NCI-H1092 treated with DMSO at 0.1 percent for 48 hours (cell line): ENCODE measurements around the gene UBE2J1.
"Not testable (repeated sequence)": the region's sequence is repeated elsewhere in the genome, so short reads cannot be mapped to it uniquely, and the experiment has no call there.

Experiments used
- DNase-seq: peaks from one replicate; lab custom pipeline; 2025; lab: John Stamatoyannopoulos, UW

The UBE2J1 gene, protein sequence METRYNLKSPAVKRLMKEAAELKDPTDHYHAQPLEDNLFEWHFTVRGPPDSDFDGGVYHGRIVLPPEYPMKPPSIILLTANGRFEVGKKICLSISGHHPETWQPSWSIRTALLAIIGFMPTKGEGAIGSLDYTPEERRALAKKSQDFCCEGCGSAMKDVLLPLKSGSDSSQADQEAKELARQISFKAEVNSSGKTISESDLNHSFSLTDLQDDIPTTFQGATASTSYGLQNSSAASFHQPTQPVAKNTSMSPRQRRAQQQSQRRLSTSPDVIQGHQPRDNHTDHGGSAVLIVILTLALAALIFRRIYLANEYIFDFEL

DNA sequence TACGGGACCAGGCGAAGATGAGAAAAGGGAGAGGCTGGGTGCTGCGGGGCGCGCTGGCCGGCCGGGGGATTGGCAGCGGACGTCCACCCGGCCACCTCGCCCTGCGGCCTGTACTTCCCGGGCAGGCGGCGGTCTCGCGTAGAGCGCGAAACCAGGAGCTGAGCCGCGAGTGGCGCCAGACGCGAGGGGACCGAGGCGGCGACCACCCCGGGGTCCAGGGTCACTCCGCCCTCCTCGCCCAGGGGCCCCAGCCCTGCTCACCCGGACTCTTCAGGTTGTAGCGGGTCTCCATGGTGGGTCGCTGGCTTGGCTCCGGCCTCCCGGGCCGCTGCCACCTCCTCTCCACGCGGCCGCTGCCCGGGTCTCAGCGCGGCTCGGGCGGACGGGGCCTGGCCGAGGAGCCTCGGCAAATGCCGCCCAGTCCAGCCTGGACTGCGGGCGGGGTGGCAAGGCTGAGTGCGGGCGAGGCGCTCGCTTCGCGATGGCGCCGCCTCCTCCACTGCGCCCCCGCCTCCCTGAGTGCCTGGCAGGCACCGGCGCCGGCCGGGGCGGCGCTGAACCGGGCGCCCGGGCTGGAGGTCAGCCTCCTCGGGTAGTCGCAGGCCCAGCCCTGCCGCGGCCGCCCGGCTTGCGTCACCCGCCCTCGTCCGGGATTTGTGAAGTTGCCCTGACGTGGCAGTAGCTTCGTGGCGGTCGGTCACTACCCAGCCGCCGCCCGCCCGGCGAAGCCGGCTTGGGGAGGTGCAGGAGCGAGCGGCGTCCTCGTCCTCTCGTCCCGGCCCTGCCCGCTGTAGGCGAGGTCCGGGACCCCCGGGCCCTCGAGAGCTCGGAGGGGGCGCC lies at the start of gene UBE2J1:
UBE2J1 (minus strand) TSS at position 445 of the 840 bp plus-strand sequence; CDS start at position 292, 153 bp downstream.
- peak; percentile 63 for DNase-seq

DNA sequence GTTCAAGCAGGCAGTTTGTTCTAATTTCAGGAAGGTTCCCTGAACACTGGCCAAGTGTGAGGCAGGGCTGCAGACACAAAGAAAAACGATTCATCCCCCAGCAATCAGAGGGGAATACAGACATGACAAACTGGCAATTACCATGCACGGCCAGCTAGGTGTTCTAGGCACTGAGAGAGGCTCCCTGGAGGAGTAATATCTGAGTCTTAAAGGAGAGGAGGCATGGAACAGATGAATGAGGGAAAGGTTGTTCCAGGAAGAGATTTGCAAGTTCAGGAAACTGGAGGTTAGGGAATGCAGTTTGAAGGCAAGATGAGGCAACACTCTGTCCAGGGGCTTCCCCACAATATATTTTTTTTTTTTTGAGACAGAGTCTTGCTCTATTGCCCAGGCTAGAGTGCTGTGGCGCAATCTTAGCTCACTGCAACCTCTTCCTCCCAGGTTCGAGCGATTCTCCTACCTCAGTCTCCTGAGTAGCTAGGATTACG lies 48.4 kb upstream of the UBE2J1 start:
- peak; percentile 13 for DNase-seq

DNA sequence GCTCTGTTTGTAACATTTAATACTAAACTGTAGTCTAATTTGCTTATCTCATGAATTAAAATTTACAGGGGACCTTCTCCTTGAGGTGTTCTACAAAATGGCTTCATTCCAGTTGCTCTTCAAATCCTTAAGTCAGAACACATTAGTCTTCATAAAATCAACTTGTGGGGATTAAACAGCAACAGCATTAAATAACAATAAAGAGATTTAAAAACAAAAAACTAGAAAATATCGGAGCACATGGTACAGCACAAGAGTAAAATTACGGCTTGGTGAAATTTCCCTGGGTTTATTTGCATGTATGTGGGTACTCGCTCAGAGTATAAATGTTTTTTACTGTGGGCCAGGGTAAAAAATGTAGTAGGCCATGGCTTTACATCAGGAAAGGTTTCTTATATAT lies 47.5 kb upstream of the UBE2J1 start:
- no peak for DNase-seq

DNA sequence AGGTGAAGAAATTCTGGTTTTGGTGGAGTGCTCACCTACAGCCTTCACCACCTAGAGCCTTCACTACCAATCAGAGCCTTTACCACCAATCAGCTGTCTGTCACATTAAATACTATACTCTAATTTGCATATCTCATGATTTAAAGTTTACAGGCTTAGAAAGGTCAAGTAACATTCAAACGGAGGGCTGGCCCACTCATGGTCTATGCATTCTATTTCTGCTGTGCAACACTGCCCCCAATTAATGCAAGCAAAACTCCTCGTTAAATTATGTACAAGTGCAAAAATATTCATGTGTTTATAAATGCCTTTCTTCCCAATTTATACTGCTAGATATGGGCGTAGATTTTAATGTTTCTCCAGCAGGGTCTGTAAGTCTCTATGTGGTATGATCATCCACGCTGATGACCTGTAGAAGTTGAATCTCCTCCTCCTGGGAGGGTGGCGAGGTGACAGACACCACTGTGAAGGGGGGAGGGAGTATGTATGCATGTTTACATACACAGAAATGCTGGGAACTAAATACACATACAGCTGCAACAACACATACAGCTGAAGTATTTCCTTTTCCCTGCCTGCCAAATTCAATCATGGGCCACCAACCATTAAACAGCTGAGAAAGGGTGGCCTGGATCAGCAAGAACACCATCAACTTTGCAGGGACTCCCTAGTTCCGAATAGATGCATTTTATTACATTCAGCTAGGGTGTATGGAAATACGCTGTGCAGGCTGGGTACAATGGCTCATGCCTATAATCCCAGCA lies 46.4 kb upstream of the UBE2J1 start:
- DNase-seq, result no peak

DNA sequence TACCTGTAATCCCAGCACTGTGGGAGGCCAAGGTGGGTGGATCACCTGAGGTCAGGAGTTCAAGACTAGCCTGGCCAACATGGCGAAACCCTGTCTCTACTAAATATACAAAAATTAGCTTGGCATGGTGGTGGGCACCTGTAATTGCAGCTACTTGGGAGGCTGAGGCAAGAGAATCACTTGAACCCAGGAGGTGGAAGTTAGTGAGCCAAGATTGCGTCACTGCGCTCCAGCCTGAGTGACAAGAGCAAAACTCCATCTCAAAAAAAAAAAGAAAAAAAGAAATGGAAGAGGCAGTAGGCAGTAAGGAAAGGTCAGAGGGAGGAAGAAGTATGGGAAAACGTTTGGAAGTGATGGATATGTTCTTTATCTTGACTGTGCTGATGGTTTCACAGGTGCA lies 45.4 kb upstream of the UBE2J1 start:
- DNase-seq, result not testable (repeated sequence)

DNA sequence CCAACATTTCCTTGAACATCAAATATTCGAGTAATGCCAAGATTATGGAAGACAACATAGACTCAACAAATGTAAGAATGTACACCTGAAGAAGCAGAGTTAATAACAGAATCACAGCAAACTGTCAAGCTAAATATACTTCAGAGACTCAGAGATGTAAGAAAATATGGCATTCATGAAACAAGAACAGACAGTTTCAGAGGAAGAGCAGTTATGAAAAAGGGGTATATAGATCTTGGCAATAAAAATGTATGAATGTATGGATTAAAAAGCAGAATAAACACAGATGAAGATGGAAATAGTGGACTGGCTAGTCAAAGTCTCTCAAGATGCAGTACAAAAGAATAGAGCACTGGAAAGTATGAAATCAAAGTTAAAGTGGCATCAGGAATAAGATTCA lies 41.1 kb upstream of the UBE2J1 start:
- DNase-seq, result no peak

DNA sequence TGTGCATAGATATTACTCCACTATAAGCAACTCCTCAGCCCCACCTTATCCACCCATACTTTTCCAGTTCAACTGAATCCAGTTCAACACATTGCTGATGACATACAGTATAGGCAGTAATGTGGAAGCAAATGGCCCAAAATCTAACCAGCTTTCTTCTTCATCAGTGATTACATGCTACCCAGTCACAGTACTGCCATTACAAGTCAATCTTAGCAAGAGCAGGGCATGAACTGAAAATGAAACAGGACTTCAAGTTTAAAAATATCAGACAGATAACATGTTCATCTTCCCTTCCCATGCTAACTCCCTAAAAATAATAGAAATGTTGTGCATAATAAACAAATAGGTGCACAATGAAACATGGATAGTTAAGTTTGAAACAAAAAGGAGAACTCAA lies 40.3 kb upstream of the UBE2J1 start:
- no peak for DNase-seq

DNA sequence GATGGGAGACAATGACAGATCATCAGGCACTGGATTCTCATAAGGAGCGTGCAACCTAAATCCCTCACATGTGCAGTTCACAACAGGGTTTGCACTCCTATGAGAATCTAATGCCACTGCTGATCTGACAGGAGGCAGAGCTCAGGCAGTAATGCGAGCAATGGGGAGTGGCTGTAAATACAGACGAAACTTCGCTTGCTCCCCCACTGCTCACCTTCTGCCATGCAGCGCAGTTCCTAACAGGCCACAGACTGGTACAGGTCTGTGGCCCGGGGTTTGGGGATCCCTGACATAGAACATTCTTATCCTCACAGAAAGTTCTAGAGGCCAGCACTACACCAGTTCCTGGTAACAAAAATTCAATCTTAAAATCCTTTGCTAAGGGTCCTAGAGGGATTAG lies 36.3 kb upstream of the UBE2J1 start:
- no peak for DNase-seq

DNA sequence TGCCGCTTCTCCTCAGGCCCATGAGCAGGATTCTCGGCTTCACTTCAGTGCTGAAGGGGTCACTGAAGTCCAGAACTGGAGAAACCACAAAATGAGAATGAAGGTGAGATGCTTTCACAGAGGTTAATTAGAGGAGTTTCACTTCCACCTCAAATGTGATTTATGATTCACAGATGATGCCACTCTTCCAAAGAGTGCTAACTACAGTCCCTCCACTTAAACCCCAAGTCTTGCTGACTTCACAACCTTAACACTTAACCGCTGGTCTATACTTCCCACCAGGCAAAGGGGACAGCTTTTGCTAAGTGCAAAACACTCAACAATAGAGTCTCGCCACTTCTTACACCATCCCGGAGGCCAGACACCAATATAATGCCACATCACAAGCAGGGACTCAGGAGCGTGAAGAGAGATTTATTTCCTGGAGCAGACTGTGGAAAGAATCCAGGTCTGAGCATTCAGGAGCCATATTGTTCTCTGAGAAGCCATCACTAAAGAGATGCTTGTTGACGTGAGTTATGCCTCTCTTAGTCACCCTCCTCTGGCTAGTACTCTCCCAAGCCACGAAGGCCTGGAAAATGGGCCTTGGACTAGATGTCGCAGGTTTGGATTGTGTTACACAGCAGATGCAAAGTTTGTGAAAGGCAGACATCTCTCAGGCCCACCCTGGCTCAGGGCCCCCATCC lies 35.1 kb upstream of the UBE2J1 start:
- no peak for DNase-seq

DNA sequence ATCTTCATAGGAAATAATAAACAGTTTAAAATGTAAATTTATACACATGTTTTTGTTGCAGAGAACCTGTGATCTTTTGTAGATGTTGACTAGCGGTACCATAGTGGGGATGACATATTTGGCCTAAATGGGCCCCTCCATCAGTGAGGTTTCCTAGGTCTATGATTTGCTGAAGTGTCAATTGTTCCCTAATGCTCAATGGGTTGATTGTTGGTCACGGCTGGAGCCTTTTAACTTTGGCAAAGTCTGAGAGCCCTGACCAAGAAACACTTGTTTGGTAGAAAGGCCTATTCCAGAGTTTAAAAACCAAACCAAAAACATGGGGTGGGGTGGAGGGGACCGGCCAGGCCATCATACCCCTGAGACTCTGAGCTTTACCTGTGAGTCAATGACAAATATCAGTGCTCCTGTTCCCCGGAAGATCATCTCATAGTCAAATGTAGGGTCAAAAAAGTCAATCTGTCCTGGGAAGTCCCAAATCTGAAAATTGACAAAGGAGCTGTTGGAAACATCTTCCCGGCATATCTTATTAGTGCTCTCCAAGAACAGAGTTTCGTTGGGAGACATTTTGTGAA lies 34.5 kb upstream of the UBE2J1 start:
- DNase-seq, result no peak

DNA sequence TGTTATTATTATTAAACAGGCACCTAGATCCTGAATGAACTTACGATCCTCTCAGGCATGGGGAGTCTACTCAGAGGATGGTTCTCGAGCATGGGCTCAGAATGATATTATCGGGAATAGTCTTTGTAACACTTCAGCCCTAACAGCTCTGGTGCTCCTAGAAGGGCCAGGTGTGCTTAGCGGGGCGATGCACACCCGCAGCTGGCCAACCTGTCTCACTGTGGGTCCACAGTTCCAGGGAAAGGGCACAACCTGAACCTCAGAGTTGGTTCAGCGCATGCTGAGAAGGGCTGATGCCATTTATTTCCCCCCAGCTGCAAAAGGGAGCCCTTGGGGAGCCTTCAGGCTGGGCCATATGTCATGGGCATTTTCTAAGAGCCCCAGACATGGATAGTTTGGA lies 33.3 kb upstream of the UBE2J1 start:
- DNase-seq, result no peak

DNA sequence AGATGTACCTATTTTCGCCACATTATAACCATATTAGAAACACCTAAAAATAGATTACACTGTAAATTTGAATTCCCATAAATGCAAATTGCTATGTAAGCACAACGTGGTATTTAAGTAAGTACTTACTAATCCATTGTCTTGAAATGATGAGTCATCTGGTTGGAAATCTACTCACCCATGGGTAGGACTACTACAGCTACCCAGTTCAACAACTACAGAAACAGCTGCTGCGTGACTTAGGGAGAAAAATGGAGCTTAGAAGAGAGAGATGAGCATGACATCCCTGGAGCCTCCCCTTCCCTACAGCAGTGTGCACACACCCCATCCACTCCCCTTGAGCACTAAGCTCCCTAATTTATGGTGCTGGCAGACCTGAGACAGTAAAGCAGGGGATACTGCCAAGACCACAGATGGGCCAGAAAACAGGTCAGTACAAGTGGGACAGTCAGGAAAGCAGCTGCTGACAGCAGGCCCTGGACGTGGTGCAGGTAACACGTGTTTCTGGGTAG lies 32.7 kb upstream of the UBE2J1 start:
- DNase-seq, result peak; percentile 8

DNA sequence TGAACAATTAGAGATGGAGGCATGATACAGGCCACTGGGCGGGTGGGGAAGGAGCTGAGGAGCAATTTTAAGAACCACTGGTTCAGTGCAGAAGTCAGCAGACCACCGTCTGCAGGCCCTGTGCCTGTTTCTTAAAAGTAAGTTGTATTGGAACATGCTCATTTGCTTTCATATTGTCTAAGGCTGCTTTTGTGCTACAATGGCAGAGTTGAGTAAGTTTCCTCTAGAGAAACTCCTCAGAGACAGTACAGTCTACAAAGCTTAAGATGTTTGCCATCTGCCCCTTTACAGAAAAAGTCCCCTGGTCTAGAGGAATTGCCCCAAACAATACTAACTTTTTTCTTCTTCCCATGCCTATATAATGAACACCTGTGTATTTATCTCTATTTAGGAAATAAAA lies 28.5 kb upstream of the UBE2J1 start:
- DNase-seq, result no peak

DNA sequence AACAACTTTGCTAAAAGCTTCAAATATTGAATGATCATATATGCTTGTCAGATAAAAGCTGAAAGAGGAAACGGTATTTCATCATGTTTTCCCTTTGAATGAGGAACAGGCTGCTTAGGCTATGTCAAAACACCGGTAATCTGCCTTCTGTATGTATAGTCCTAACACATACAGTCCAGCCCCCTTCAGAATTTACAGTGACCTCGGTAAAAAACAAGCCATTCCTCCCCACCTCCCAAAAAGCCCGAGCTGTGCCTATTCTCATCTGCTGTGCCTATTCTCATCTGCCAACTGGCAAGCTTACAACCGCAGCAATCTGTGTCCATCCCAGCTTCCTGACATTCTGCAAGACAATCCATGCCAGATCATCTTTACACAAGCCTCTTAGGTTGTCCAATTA lies 26.8 kb upstream of the UBE2J1 start:
- DNase-seq, result no peak

DNA sequence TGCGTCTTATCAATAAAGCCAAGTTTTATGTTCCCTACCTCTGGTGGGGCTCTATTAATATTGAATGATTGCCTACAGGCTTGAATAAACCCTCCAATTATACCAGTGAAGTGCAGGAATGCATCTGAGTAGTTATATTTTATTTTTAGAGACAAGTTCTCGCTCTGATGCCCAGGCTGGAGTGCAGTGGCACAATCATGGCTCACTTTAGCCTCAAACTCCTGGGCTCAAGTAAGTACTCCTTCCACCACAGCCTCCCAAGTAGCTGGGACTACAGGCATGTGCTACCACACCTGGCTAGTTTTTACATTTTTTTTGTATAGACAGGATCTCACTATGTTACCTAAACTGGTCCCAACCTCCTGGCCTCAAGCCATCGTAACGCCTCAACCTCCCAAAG lies 26.1 kb upstream of the UBE2J1 start:
- no peak for DNase-seq

DNA sequence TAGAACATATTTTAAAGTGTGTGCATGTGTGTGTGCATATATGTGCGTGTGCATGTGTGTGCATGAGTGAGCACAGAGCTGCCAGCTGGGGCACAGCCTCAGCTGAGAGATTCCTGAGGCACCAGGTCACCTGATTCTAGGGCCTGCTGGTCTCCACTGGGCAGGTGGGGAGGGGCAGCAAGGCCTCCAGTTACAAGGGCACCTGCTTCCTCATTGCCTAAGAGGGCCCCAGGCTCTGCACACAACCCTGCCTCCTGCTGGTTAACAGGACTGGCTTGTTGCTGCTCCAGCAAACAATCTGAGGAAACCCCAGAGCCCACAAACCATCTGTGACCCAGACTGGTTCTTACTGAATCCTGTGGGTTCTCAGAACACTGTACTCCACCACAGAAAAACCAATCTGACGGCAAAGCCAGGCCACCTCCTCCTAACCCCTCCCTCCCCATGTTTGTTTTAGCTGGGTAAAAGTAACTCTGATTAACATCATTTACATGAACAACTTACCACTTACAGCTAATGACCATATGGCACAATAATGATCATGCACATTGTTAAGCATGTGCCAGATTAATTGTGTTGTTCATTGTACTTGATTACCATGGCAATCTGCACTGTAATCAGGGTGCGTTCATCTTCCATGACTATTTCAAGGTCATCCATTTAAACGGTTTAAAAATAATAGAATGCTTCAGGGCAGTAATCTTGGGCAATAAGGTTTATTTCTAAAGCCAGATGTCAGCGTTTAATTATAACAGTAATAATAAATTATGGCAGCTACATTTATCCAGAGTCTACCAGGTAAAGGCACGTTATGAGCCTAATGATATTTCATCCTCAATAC lies 23.1 kb upstream of the UBE2J1 start:
- peak; percentile 47 for DNase-seq

DNA sequence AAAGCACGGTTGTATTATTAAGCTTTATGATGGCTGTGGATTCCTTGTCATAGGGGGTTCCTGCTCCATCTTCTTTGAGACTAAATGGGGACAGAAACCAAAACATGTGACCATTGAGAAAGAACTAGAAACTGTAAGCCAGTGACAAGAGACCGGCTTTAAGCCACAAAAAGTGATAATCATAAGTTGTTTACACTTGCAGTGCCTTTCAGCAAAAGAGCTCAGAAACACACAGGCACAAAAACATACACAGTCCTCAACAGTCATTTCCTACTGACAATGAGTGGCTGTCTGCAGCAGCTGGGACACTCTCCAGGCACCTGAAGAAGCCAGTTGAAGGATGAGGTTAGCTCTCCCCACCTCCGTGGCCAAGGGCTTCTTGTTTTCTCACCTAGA lies 20.0 kb upstream of the UBE2J1 start:
- no peak for DNase-seq

DNA sequence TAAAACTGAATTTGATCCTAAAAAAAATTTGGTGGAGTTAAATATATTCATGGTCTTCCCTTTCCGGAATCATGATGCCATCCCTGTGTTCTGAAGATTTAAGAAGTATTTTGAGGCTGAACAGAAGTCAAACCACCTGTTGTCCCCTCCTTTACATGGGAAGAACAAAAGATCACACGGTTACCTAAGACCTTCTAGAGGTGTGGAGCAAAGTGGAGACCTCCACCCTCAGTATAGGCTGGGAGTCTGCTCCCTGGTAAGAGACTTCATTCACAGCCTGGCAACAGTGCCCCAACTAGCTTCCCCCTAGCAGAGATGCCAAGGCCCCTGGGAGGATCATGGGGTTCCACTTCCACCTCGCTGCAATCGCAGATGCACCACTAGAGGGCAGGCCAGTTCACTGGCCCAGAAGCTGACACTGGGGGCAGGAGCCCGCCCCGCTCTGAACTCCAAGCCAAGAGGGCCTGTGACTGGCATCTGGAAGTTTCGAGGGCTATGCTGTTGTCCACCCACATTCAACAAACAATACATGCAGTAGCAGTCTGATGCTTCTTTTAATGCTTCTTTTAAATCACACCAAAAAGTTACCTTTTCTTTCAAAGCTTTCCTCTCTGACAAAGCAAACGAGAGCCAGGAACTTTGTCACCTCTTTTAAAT lies 19.5 kb upstream of the UBE2J1 start:
- DNase-seq, result peak; percentile 27

DNA sequence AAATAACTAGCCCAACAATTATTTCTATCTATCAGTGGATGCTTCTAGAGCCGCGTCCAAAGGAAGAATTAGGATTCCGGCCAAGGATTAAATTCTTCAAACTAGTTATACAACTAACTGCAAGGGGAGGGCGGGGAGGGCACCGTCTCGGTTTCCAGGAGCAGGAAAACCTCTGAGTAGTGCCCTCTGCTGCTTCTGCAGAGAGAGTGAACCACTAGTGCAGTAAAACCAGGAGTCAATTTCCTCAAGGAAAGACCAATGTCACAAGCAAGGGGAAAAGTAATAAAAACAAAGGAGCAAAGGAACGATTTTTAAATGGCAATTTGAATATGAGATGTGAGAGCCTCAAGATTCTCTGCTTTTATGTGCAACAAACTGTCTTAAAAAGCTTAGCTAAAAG lies 16.5 kb upstream of the UBE2J1 start:
- DNase-seq, result no peak

DNA sequence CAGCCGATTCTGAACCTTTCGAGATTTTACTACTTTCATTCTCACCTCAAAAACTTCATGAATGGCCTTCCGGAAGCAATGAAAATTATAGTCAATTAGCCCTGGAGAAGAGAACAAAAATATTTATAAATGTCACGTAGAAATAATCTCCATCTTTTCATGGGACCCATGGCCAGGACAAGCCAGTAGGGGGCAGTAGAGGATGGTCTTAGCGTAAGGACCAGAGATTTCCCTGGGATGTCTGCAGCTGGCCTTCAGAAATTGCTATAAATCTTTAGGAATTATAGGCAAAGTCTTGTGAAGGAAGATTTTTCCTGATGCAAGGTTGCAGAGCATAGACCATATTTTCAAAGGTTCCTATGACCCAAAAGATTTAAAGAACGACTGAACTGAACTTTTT lies 15.6 kb upstream of the UBE2J1 start:
- DNase-seq, result peak; percentile 16
